IPS-NIHi7 (cell line): ENCODE data around the gene SPRED3.
"Not testable (repeated sequence)": the region's sequence is repeated elsewhere in the genome, so short reads cannot be mapped to it uniquely, and the experiment has no call there.

Source experiments
- DNase-seq: peaks from one replicate; pipeline ENCODE4 v3.0.0; 2012; ENCODE audit warnings: mixed read lengths; ENCODE audit errors: extremely low spot score

The SPRED3 gene

DNA sequence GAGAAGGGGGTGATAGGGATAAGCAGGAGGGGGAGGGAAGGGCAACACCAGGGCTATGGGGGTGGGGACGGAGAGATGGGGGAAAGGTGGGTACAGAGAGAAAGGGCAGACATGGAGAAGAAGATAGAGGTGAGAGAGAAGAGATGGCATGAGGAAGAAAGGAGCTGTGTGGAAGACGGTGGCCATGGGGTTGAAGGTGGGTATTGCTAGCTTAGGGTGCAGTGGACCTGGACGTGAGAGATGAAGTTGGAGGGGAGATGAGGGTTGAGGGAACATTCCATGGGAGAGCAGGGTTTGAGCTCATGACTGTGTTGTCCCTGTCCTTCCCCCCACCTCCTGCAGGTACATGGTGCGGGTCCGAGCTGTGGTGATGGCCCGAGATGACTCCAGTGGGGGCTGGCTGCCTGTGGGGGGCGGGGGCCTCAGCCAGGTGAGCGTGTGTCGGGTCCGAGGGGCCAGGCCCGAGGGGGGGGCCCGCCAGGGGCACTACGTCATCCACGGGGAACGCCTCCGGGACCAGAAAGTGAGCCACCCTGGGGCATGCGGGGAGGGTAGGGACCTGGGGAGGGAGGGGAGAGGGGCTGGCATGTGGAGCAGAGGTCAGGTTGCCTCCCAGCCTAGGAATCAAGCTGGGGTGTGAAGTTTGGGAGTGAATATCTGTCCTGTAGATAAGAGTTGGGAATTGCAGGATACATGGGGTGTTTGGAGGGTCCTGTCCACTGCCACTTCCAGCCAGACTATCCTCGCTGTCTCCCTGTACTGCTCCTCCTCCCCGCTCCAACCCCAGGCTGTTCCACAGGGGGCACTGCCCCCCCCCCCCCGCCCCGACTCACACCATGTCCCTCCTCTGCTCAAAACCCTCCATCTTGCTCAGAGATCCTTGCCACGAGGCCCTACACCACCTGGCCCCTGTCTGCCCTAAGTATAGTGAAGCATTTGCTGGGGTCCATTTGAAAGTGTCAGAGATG lies 1.7 kb downstream of the SPRED3 start:
- no peak for DNase-seq

- no peak for DNase-seq
These were observed 3.5 kb downstream of the SPRED3 start for GRCh38 chr19:38391911-38392464.

DNA sequence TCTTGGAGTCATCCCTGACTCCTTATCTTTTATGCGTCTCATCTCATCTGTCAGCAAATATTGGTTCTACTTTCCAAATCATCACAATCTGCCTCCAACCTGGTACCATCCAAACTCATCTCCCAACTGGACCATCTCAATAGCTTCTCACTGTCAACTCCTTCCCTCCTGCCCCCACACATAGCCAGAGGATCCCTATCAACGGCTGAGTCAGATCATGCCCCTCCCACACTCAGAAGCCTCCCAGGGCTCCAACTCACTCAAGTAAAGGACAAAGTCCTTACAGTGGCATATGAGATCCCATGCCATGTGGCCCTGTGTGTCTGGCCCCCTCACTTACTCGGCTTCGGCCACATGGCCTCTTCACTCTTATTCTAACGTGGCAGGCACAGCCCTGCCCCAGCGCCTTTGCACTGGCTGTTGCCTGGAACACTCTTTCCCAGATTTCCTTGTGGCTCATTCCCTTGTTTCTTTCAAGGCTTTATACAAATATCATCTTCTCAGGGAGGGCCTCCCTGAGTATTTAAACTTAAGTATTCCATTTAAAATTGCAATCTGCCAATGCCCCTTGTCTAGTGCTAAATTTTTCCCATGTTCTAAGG lies 4.3 kb downstream of the SPRED3 start:
- DNase-seq, result no peak

DNA sequence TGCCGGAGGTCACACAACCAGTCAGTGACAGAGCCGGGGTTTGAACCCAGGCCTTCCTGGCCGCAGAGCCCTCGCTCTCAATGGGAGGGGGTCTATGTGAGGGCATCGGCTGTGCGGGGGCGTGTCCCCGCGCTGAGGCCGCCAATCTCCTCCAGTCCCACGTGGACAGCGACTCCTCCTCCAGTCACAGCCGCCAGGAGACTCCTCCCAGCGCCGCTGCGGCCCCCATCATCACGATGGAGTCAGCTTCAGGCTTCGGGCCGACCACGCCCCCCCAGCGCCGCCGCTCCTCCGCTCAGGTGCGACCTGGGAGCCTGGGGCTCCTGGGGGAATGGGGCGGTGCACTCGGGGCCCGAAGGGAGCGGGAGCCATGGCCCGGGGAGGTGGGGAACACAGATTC lies 6.0 kb downstream of the SPRED3 start:
- DNase-seq, result peak; percentile 93

- no peak for DNase-seq
These were observed 7.1 kb downstream of the SPRED3 start for GRCh38 chr19:38395381-38396114.

- no peak for DNase-seq
These were observed 10.6 kb downstream of the SPRED3 start for GRCh38 chr19:38399081-38399480.

DNA sequence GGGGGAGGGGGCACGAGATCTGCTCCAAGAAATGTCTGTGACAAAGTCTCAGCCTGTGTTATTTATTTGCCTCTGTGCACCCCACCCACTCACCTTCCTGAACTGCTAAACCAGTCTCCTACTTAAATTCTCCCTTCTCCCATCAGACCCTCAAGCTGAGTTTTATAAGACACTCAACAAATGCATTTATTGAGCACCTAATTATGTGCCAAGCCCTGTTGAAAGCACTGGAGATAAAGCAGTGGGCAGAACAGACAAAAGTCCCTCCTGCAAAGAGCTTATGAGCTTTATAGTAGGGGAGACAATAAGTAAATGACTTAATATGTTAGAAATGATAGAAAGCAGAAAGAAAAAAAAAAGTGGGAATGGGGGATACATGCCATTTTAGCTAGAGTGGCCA lies 11.0 kb downstream of the SPRED3 start:
- no peak for DNase-seq

DNA sequence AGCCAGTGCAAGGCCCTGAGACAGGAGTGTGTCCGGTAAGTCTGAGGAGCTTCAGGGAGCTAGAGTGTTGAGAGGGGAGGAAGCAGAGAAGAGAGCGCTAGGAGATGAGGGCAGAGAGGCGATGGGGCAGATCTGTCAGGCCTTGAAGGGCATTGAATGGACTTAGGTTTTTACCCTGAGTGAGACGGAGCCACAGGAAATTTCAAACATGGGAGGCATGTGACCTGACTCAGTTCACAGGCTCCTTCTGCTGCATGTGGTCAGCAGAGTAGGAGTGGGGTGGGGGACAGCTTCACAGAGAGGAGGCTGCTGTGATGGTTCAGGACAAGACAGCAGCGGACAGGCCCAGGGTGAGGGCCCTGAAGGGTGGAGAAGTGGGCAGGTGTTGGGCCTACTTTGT lies 11.9 kb downstream of the SPRED3 start:
- no peak for DNase-seq

DNA sequence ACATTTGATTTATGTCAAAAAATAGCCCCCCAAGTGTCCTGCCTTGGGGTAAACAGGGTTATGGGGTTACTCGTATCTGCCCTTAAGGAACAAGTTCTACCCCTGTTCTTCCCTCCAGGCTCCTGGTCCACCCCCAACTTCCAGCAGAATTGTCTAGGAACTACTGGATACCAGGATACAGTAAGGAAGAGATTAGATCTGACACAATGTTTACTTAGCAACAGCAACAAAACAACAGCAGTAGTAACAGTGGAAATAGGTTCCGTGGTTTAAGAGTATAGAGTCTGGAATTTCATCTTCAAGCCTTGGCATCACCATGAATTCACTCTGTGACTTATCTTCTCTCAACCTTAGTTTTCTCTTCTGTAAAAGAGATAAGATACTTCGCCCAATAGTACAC lies 12.7 kb downstream of the SPRED3 start:
- DNase-seq, result no peak

DNA sequence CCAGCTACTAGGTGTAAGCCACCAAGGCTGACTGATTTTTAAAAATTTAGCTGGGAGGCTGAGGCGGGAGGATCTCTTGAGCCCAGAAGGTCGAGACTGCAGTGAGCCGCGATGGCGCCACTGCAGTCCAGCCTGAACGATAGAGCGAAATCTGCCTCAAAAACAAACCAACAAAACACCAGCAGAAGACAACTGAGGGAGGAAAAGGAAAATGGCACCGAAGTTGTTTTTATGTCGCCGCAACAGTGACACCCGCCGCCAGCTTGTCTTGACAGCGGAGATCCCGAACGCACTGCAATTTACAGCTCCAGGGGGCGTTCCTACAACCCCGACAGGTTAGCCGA lies 14.1 kb downstream of the SPRED3 start:
- no peak for DNase-seq

DNA sequence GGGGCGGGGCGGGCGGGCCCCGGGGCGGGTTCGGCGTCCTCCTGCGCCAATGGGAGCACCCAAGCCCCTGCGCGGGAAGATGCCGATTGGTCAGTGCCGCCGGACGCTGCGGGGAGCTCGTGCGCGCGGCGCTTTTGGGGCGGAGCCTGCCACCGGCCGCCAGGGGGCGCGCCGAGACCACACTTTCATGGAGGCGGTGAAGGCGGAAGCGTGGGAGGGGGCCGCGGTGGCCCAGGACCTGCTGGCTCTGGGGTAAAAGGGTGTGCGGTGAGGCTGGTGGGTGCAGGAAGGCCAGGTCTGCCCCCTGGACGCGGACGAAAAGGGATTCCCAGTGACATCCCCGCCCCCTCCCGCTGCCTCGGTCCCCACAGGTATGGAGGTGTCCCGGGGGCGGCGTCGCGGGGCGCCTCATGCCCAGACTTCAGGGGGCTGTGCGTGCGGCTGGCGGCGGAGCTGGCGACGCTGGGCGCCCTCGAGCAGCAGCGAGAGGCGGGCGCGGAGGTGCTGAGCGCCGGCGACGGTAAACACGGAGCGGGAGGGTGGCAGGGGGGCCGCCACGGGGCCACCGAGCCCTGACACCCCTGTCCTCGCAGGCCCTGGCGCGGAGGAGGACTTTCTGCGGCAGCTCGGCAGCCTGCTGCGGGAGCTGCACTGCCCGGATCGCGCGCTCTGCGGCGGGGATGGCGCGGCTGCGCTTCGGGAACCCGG lies 14.6 kb downstream of the SPRED3 start, which contains the start of gene FAM98C:
Gene FAM98C (plus strand): TSS at position 127 of the 708 bp plus-strand sequence. CDS start 61 bp downstream, at position 188.
- DNase-seq, result peak; percentile 100

DNA sequence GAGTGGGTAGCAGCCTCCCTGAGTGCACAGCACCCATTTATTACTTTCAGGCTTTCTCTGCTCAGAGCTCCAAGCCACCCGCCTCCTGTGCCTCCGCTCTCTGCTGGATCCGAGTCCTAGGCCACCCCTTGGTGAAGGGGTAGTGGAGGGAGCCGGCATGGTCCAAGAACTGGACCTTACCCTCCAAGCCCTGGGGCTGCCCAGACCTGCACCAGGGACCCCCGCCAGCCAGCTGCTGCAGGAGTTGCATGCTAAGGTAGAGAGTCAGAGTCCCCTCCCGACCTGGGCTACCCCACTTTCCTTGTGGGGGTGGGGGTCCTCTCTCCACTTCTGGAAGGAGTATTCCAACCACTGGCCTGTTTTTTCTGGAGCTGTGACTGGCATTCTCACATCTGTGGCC lies 16.4 kb downstream of the SPRED3 start:
- no peak for DNase-seq

DNA sequence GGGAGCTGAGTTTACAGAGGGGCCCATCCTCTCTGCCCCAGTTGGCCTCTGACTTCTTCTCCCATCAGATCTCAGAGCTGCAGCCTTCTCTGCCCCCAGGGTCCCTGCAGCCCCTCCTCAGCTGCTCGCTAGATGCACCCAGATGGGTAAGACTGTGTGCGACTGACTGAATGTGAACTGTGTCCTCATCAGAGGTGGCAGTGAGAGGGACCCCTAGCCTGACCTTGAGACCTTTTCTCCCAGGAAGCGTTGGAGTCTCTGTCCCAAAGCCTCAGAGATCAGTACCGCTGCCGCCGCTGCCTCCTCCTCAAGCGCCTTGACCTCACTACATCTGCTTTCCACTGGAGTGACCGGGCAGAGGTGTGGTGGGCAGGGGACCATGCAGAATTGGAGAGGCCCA lies 16.8 kb downstream of the SPRED3 start:
- no peak for DNase-seq

GRCh38 chr19:38409631-38410133 lies 21.2 kb downstream of the SPRED3 start:
- no peak for DNase-seq

- not testable (repeated sequence) for DNase-seq
These were observed 21.9 kb downstream of the SPRED3 start for GRCh38 chr19:38410407-38410806.

DNA sequence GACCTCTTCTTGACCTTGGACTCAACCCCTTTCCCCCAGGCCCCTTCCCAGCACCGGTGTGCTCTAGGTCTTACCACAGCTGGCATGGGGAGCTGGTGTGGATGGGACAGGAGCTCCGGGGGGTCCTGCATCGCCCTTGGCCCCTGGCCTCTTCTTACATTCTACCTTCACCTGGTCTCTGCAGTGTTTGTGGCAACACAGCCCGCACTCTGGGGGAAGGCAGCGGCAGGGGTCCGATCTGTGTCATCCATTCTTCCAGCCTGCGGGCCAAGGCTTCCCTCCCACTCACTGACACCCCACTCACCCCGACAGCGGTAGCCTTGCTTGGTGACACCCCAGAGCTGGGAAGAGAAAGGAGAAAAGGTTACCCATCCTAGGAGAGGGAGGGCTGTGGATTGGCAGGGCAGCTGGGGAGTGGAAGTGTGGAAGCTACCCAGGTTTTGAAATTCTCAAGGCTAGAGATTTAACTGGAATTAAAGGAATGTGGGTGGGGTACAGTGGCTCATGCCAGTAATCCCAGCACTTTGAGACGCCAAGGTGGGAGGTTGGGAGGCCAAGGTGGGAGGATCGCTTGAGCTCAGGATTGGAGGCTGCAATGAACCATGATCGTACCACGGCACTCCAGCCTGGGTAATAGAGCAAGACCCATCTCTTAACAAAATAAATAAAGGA lies 22.7 kb downstream of the SPRED3 start:
- DNase-seq, result no peak

- DNase-seq, result not testable (repeated sequence)
These were observed 23.4 kb downstream of the SPRED3 start for GRCh38 chr19:38411898-38412297.

DNA sequence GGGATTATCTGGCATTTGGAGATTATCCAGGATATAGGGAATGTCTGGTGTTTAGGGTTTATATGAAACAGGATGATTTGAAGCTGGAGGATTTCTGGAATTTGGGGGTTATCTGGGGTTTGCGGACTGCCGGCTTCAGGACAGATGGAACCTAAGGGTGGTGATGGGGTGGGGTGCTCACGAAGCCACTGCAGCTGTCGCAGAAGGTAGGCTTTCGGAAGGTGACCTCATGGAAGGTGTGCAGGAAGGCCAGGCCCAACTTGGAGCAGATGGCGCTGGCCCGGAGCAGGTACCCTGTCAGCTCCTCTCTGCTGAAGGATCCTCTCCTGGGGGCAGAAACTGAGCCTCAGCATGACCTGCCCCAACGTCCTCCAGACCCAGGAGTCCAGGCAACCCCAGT lies 24.0 kb downstream of the SPRED3 start:
- DNase-seq, result no peak

GRCh38 chr19:38412961-38413360 lies 24.5 kb downstream of the SPRED3 start:
- no peak for DNase-seq

DNA sequence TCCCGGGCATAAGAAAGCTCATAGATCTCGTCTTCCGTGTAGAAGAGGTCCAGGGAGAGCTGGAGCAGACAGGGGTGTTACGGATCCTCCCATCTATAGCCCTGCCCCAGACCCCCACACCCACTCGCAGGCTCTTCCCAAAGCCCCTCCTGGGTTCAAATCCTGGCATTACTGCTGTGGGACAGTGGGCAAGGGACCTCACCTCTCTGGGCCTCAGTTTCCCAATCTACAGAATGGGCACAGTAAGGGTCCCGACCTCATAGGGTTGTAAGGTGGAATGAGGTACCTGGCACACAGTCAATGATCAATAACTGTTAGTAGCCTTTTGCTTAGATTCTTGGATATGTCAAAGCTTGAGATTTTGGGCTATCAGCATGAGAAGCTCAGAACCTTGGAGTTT lies 24.9 kb downstream of the SPRED3 start:
- no peak for DNase-seq

GRCh38 chr19:38417146-38417543 lies 28.6 kb downstream of the SPRED3 start:
- no peak for DNase-seq
